NCI-H774 (cell line): ENCODE results near the gene ARPC5.
"Not testable (repeated sequence)": the region's sequence is repeated elsewhere in the genome, so short reads cannot be mapped to it uniquely, and the experiment has no call there.

Experiments used
- DNase-seq: peaks from one replicate; lab custom pipeline; 2025; lab: John Stamatoyannopoulos, UW

Gene ARPC5

DNA sequence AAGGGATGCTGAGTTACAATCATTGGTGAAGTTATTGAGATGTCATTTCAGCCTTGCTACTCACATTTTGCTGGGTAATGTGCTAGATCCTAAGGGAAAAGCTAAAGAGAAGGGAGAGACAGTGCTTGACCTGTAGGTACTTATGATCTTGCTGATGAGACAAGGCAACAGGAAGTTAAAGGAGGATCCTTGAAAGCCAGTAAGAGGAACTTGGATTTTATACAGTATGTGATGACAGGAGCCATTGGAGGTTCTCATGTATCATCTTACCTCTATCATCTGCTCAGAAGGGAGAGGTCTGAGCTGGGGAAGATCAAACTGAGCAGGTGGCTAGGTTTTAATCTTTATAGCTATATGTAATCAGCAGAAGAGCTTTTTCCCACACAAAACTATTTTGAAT is 11.2 kb upstream of the ARPC5 start:
- no peak for DNase-seq

DNA sequence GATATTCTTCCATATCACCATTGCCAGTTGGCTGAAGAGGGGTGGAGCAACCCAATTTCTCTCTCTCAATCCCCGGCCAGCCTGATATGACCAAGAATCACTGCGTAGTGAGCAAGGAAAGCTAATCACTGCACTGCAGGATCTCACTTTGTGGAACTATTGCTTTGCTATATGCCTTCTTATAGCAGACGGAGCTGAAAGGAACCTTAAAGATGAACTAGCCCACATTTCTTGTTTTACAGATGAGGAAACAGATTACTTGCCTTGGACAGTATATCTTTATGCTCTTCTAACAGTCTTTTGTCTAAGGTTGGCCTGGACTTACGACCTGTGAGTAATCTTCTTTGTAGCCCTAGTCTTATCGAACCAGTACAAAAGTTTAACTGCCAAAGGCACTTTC is 9.9 kb upstream of the ARPC5 start:
- DNase-seq, result no peak

DNA sequence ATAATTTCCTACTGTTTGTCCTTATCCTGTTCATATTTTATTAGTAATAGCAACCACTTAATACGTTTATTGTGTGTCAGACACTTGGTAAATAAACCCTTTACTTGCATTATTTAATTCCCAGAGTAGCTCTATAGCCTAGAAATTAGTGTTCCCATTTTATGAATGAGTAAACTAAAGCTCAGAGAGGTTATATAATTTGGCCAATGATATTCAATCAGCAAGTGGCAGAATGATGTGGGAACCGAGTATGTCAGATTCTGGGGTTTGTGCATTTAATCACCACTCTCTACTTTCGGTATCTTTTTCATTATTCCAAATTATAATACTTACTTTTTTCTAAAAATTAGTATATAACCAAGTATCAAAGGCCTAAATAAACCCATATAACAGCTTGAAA is 6.6 kb upstream of the ARPC5 start:
- no peak for DNase-seq

DNA sequence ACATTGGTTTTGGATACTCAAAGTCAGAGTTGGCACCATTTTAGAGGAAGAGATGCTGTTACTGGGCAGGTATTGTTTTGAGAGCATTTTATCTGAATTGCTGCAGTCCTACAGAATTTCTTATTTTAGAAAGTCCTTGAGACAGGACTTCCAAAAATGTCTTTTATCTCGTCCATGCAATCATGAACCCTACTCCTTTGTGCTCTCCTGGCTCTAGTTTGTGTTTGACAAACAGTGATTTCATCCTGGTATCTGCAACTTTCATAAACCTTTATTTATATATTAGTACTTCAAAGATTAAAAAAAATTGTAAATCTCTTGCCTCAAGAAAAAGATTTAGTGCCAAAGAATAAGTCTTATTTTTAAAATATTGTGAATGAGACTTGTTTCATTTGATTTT is 4.6 kb upstream of the ARPC5 start:
- no peak for DNase-seq

DNA sequence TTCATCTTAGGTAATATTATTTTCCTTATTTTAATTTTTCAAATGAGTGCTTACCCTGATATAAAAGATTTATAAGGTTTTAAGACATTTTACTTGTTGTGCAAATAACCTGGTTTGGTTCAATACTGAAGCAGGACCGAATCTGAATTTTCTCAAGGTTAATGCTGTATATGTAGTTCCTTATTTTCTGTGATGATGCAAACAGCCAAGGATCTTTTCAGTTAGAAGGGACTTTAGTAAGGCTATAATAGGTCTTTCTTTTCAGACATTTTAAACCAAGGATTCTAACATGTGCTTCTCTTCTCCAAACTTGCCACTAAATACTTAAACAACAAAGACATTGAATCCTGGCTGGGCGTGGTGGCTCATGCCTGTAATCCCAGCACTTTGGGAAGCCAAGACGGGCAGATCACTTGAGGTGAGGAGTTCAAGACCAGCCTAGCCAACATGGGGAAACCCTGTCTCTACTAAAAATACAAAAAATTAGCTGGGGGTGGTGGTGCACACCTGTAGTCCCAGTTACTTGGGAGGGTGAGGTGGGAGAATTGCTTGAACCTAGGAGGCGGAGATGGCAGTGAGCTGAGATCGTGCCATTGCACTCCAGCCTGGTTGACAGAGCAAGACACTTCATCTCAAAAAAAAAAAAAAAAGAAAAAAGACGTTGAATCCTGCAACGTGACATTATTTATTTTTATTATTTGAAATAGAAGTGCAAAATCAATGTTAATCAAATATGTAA is 3.2 kb upstream of the ARPC5 start:
- DNase-seq, result no peak

DNA sequence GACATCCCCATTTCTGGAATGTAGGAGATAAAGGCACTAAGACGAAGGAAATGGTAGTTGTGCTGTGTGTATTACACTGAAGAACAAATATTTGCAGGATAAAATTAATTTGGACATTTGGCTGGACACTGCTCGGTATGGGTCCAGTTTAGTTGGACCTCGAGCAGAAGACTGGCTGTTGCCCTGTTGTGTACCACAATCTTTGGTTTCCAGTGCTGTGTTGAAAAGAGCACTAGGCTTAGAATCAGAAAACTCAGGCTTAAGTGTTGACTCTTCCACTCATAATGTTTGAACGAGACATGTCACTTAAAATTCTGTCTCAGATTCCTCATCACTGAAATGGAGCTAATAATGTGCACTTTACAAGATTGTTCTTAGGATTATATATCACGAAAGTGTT is 1.2 kb upstream of the ARPC5 start:
- no peak for DNase-seq

DNA sequence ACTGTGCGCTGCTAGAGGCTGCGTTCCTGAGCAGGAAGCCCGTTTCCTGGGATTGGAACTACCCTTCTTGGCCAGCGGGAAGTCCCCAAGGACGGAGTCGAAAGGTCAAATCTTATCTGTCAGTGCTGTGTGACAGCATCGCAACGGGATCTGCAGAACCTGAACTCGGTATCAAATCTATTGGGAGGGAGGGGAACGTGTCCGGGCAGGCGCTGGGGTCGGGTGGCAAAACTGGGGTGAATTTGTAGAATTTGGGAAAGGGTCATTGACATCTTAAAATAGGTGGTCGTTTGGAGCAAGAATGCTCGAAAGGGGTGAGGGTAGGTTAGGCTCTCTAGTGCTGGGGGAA is 725 bp upstream of the ARPC5 start:
- no peak for DNase-seq

DNA sequence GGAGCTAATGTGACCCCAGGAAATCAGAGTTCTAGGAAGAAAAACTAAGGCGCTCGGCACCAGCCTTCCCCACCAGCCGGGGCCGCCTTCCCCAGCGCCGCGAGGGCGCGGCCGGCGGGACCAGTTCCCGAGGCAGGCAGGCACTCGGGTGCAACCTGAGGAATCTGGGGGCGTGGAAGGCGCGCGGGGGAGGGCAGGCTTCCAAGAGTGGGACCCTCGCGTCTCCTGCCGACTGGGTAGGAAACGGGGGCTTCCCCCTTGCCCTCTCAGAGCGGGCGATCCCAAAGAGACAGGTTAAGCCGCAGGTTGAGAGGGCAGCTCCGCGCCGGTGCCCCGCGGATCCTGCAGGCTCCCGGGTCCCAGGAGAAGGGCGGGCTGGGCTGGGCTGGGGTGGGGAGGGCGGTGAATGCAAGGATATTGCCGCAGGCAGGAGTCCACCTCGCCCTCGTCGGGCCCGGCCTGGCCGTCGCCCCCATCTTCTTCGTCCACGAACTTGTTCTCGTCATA is 431 bp downstream of the ARPC5 start:
- DNase-seq, result peak; percentile 26

DNA sequence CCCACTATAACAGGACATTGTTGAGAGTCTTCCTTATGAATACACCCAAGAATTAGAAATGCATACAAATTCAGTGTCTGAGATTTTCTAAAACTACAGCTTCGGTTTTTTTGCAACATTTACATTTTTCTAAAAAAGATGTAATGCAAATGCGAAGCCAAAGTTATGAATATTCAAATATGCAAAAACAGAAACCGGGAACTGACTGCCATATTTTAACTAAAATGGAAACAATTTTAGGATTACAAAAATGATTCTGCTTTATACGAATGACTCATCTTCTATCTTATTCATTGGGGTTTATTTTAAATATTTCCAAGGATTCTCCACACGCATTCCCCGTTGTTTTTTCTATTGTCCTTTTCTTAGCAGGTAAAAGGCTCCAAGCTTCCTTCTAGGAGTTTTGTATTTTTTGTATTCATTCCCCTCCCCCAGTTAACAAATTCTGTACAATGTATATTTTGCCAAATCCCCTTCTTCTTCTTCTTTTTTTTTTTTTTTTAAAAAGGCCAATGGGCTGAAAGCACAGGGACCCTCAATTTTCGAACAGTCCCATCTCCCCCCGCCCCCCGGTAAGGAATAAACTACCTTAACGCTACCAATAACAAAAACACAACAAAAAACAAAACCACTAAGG is 1.0 kb downstream of the ARPC5 start:
- DNase-seq, result no peak

DNA sequence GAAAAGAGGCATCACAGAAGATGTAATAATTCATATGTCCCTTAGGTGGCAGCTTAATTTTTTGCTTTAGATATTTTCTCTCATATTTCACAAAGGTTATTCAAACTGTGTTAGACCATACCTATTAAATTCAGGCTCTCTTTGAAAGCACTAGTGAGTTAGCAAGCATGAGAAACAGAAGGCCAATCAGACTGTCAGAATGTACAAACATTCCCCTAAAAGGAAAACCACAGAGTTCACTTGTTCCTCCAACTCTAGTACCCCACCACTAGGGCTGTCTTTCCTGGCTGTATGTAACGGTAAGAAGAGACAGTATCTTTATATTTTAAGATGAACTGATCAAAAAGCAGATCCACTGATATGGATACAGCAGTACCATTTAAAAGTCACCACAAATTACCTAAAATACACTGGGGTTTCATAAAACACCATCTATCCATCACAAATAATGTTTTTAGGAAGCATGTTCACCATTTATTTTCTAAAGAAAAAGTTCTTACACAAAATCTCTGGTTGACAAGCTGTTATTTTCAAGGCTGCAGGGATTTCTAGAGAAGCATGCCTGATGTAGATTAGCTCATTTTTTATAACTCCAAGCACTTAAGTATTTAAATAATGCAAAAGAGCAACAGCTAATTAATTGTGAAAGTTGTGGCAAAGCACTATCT is 1.8 kb downstream of the ARPC5 start:
- DNase-seq, result no peak

DNA sequence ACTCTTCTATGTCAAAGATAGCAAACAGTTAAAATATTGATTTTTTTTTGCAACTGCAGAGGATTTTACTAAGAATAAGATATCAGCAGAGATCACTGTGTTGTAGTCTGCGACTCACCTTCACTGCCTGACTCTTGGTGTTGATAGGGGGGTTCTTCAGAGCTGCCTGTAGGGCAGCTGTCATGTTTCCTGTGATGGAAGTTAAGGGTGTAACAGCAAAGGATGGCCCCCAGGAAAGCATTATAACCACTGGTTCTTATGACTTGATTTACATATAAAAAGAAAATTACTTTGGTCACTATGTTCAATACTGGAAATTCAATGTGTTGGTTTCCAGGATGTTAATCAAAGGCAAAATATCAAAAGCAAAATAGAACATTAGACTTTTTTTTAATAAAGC is 2.6 kb downstream of the ARPC5 start:
- DNase-seq, result no peak

DNA sequence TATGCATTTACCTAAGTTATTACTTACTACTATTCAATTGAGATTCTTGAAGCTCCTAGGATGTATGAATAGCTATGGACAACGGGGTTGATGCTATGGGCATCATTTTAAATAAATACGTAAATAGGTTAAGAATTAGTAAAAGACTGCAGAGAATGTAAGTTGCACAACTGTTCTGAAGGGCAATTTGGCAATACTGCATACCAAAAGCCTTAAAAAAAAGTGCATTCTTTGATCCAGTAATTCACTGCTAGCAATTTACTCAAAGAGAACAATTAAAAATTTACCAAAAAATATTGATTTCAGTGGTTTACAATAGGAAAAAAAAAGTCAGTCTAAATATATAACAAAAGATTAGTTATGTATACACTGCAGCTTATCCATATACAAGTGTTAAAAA is 3.5 kb downstream of the ARPC5 start:
- no peak for DNase-seq

DNA sequence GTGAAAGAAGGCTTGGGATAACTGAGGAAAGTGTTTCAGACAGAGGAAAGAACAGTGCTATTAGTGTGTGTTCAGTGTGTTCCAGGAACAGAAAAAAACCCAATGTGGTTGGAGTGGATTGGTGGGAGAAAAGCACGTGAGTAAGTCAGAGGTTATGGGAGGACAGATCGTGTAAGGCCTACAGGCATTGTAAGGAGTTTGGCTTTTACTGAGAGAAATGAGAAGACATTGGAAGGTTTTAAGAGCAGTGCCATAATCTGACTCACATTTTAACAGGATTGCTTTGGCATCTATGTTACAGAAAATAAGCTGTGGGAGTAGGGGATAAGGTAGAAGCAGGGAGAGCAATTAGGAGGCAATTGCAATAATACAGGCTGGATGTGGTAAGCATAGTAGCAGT is 4.8 kb downstream of the ARPC5 start:
- DNase-seq, result no peak

DNA sequence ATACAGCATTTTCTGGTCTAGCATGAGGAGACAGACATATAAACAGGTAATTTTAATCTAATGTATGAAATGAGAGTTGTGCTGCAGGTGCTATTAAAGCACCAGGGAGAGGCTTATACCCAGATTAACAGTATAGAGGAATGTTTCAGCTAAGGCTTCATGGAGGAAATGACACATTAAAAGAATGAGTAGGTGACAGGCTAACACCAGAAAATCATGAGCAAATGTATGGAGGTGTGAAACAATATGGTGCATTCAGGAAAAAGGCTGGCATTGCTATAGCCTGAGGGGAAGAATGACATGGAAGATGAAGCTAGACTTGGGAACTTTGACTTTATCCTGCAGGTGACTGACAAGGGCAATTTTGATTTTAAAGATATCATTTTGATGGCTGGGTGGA is 7.0 kb downstream of the ARPC5 start:
- no peak for DNase-seq

DNA sequence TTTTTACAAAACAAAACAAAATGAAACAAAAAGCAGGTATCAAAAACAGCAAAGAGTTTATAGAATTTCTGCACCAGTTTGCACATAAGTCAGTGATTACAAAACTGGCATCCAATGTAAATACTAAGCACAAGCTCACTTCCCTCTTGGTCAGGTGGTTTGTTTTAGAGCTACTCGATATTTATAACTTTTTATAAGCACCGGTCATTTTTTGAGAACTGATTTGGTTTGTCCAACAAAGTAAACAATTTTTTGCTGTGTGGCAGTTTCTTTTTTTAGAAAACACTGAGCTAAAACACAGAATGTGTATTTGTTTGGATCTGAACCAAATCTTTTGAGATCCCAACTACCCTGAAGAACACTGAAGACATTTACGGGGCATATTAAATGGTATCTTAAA is 9.3 kb downstream of the ARPC5 start:
- DNase-seq, result not testable (repeated sequence)

DNA sequence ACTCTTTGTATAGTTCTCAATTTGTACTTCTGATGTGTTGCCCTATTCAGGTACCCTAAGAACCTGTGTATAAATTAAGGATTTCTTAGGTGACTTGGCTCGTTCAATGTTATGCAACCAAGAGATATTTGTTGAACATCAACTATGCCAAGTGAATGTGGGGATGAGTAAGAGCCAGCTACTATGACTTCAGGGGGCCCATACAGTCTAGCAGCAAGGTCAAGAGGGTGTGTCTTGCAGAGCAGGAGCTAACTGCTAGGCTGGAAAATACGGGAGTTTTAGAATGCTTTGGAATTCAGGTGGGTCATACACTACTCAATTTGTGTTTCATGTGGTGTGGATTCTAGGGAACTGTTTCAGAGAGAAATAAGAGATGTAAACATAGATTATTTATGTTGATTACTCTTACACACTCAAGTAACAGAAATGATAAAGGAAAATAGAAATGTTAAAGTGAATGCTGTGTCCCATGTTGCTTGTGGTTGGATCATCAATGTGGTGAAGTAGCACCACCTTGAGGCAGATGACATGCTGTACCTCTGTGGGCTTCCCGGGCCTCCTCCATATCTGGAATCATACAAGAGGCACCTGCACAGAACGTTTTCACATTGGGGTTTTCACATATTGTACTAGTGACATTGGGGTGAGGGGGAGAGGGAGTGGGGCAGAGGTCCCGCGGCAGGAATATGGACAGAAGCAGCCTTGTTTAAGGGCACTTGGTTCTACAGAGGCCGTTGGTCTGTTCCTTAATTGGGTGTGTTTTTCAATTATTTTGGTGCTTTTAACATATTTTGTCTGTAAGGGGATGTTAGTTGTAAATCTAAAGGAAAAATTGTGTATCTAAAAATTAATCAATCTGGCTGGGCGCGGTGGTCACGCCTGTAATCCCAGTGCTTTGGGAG is 12.4 kb downstream of the ARPC5 start:
- DNase-seq, result peak; percentile 35

DNA sequence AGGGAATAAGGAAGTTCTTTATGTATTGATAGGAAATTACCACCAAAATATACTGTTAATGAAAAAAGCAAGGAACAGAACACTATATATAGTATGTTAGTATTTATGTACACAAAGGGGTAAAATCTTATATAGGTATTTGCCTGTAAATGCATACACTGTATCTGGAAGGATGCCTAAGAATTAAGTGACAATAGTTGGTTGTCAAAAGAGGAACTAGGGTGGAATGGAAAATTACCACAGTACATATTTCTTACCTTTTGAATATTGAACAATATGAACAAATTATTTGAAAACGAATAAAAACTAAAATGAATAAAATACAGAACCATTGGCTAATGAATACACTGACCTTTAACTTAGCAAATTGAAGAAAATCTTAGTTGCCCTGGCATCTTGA is 13.6 kb downstream of the ARPC5 start:
- no peak for DNase-seq

DNA sequence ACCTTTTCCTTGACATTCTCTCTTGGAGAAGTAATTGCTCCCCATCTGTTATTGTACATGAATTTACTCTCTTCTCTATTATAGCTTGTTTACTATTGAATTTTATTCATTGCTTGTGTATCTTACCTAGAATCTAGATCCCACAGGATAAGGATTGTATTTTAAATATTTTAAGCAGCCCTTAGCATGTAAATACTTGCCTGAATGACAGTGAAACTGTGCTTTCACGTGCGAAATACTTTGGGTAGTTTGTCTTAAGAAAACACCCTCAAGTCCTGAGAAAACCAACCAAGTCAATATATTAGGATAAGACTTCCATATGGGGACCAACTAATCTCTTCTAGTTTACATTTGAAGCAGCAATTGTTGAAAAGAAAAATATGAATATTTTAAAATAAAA is 15.3 kb downstream of the ARPC5 start:
- DNase-seq, result no peak

DNA sequence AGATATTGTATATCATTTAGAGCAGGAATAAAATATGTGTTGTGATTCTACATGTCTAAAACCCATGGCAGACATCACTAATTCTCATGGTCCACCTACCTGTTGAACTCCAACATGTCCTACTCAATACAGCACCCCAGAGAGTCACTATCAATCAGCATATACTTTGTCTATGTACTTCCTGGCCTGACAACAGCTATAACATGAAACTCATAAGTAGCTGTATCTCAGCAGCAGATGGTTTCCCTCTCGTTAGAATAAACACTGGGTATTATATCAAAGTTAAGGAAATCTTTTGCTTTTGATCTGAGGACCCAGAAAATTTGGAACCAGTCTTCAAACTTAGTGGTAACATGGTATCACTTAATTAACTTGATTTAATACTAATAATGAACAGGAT is 15.8 kb downstream of the ARPC5 start:
- no peak for DNase-seq

DNA sequence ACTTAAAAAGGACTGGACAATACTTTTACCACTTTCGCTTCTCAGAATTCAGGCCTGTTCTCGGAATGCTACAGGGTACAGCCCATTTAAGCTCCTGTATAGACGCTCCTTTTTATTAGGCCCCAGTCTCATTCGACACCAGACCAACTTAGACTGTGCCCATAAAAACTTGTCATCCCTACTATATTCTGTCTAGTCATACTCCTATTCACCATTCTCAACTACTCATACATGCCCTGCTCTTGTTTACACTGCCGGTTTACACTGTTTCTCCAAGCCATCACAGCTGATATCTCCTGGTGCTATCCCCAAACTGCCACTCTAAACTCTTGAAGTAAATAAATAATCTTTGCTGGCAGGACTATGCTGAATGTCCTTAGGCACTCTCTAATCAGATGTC is 17.4 kb downstream of the ARPC5 start:
- DNase-seq, result not testable (repeated sequence)

DNA sequence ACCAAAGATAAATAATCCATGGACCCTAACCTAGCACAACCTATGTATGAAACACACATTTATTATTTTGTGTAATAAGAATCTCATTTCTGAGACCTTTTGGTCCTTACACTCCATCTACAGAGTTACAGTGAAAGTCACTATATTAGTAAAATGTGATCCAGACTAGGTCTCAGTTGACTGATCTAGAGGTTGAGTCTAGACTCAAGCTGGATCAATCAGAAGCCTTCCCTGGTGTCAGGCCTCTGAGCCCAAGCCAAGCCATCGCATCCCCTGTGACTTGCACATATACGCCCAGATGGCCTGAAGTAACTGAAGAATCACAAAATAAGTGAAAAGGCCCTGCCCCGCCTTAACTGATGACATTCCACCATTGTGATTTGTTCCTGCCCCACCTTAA is 22.6 kb downstream of the ARPC5 start:
- not testable (repeated sequence) for DNase-seq

DNA sequence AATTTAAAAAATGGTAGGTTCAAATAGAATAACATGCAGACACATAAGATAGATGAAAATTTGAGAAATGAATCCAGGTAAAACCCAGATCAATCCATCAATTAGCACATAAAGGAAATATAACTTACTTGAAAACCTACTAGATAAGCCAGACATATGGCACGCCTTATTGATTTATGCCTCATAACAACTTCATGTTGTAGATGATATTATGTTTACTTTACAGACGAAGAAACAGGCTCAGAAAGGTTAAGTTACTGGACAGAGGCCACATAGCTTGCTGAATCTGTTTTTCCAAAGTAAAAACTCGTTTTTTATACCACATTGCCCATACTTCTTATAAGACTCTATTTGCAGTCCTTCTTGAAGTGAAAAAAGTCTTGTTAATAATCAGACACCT is 23.2 kb downstream of the ARPC5 start:
- DNase-seq, result no peak
